PFSK-1 (cell line): ENCODE results near the gene CNPPD1.

Experiments
- FOXP2 ChIP-seq: optimal IDR thresholded peaks from 2 replicates; pipeline ENCODE3; 2011; ENCODE audit warnings: borderline replicate concordance, control low read depth, inconsistent platforms; ENCODE audit not compliant: insufficient read depth; ENCODE audit errors: extremely low read length, extremely low read depth
- POLR2AphosphoS5 ChIP-seq: IDR thresholded peaks from 2 replicates; pipeline ENCODE4 v1.6.1; 2012; ENCODE audit warnings: low read depth, mild to moderate bottlenecking, control low read depth, low read length, moderate library complexity
- REST ChIP-seq, 2 experiments: IDR thresholded peaks; 2 replicates each; pipeline versions ENCODE4 v1.6.1 to v1.8.0; 2011 to 2012; ENCODE audit warnings: low read depth in 2 of 2, low read length in 2 of 2, control low read depth in 1 of 2, inconsistent platforms in 1 of 2, mild to moderate bottlenecking in 1 of 2, moderate library complexity in 1 of 2; ENCODE audit not compliant: insufficient read depth in 1 of 2
- SIN3A ChIP-seq: IDR thresholded peaks from 2 replicates; pipeline ENCODE4 v1.6.1; 2012; ENCODE audit warnings: mild to moderate bottlenecking, low read length, moderate library complexity, borderline replicate concordance; ENCODE audit not compliant: insufficient read depth
- TAF1 ChIP-seq: IDR thresholded peaks from 2 replicates; pipeline ENCODE4 v1.6.1; 2012; ENCODE audit warnings: low read length, control low read depth, borderline replicate concordance; ENCODE audit not compliant: insufficient read depth

CNPPD1 gene

GRCh38 chr2:219216535-219216915 lies 39.8 kb upstream of the CNPPD1 start:
- TF ChIP-seq TAF1 = no peak
- no peak for TF ChIP-seq SIN3A
- no peak for TF ChIP-seq POLR2AphosphoS5
- no peak for TF ChIP-seq REST (IDR thresholded peaks at IDR 0.05; ENCODE audit: insufficient read depth in 1 of 2, low read depth in 2 of 2, low read length in 2 of 2)
- no peak for TF ChIP-seq FOXP2

GRCh38 chr2:219215871-219216534 lies 39.3 kb upstream of the CNPPD1 start:
- TF ChIP-seq TAF1 (no peak), POLR2AphosphoS5 (no peak), SIN3A (no peak), REST (IDR thresholded peaks at IDR 0.05; ENCODE audit: insufficient read depth in 1 of 2, low read depth in 2 of 2, low read length in 2 of 2) (no peak), FOXP2 (no peak)

- TF ChIP-seq SIN3A (no peak), FOXP2 (no peak), REST (IDR thresholded peaks at IDR 0.05; ENCODE audit: insufficient read depth in 1 of 2, low read depth in 2 of 2, low read length in 2 of 2) (no peak), TAF1 (no peak), POLR2AphosphoS5 (no peak)
These were observed 38.1 kb upstream of the CNPPD1 start for GRCh38 chr2:219214786-219215185.

GRCh38 chr2:219214141-219214540 lies 37.4 kb upstream of the CNPPD1 start:
- TF ChIP-seq TAF1 (no peak), FOXP2 (no peak), POLR2AphosphoS5 (no peak), REST (IDR thresholded peaks at IDR 0.05; ENCODE audit: insufficient read depth in 1 of 2, low read depth in 2 of 2, low read length in 2 of 2) (no peak), SIN3A (no peak)
